ENCODE measurements around the gene PLXDC2. TPM values are rescaled to one million over a fixed set of nuclear protein-coding genes. Genes with fewer than 3 reads are reported as not detected.

Gene PLXDC2
- total and polyA plus RNA-seq, 4 donors: 11.8 to 99.6 (median 40.8) TPM

- Histone ChIP-seq H3K9me3 (ENCODE audit: control insufficient read depth in 4 of 4, insufficient read depth in 3 of 4, low read length in 3 of 4) (peaks cover 0 to 9% (median 0%) of the 10 kb centered on the region in 4 donors), H3K4me1 (ENCODE audit: control insufficient read depth in 5 of 5, insufficient read depth in 5 of 5, low read length in 5 of 5) (no peaks in the 10 kb centered on the region), H3K4me3 (no peak overlapping the region), H3K27me3 (ENCODE audit: control insufficient read depth in 3 of 3, insufficient read depth in 3 of 3, low read length in 2 of 3) (no peaks in the 10 kb centered on the region), H3K9ac (ENCODE audit: insufficient read depth in 1 of 2, low read length in 2 of 2) (no peak overlapping the region), H3K27ac (ENCODE audit: low read depth in 1 of 2, low read length in 1 of 2) (no peak overlapping the region), H3K36me3 (ENCODE audit: control insufficient read depth in 4 of 4, insufficient read depth in 4 of 4, low read length in 4 of 4) (peaks cover 0 to 26% (median 12%) of the 10 kb centered on the region in 4 donors)
- WGBS, 2 donors: 92 to 94% methylated on average over 2 of the region's 2 CpGs
- no peak for TF ChIP-seq CTCF (IDR thresholded peaks at IDR 0.05; ENCODE audit: control extremely low read depth, extremely low read depth)
- ATAC-seq (ENCODE audit: insufficient read depth, low FRiP score): no peak
- no peak for DNase-seq
Observed at GRCh38 chr10:20048161-20048560, 231.9 kb downstream of the PLXDC2 start.

- Histone ChIP-seq H3K27ac (ENCODE audit: low read depth in 1 of 2, low read length in 1 of 2) (no peak overlapping the region), H3K9me3 (ENCODE audit: control insufficient read depth in 4 of 4, insufficient read depth in 3 of 4, low read length in 3 of 4) (peaks cover 0 to 4% (median 2%) of the 10 kb centered on the region in 4 donors), H3K4me1 (ENCODE audit: control insufficient read depth in 5 of 5, insufficient read depth in 5 of 5, low read length in 5 of 5) (peaks cover 0 to 16% (median 0%) of the 10 kb centered on the region in 5 donors), H3K4me3 (no peak overlapping the region), H3K36me3 (ENCODE audit: control insufficient read depth in 4 of 4, insufficient read depth in 4 of 4, low read length in 4 of 4) (peaks cover 0 to 4% (median 0%) of the 10 kb centered on the region in 4 donors), H3K9ac (ENCODE audit: insufficient read depth in 1 of 2, low read length in 2 of 2) (peak overlapping the region in 1 of 2 donors; percentile 15), H3K27me3 (ENCODE audit: control insufficient read depth in 3 of 3, insufficient read depth in 3 of 3, low read length in 2 of 3) (no peaks in the 10 kb centered on the region)
- TF ChIP-seq CTCF (IDR thresholded peaks at IDR 0.05; ENCODE audit: control extremely low read depth, extremely low read depth): no peak
- ATAC-seq (ENCODE audit: insufficient read depth, low FRiP score): no peak
- WGBS, 2 donors: 58 to 75% methylated on average over 2 of the region's 2 CpGs
- DNase-seq: no peak
Observed at GRCh38 chr10:20058135-20058534, 241.9 kb downstream of the PLXDC2 start.

- no peak for ATAC-seq (ENCODE audit: insufficient read depth, low FRiP score)
Observed at GRCh38 chr10:20059084-20059835, 243.0 kb downstream of the PLXDC2 start.

More at GRCh38 chr10:20059084-20059835, 243.0 kb downstream of the PLXDC2 start:
- no peak for TF ChIP-seq CTCF (IDR thresholded peaks at IDR 0.05; ENCODE audit: control extremely low read depth, extremely low read depth)
- WGBS, 2 donors: 37 to 42% methylated on average over 3 of the region's 3 CpGs
- DNase-seq: peak in 2 of 3 donors; percentile 61 to 86
- no peaks in the 10 kb centered on the region for H3K27me3 ChIP-seq (ENCODE audit: control insufficient read depth in 3 of 3, insufficient read depth in 3 of 3, low read length in 2 of 3)
- peaks cover 0 to 16% (median 0%) of the 10 kb centered on the region in 5 donors for H3K4me1 ChIP-seq (ENCODE audit: control insufficient read depth in 5 of 5, insufficient read depth in 5 of 5, low read length in 5 of 5)
- H3K36me3 ChIP-seq (ENCODE audit: control insufficient read depth in 4 of 4, insufficient read depth in 4 of 4, low read length in 4 of 4): peaks cover 0 to 4% (median 0%) of the 10 kb centered on the region in 4 donors
- H3K27ac ChIP-seq (ENCODE audit: low read depth in 1 of 2, low read length in 1 of 2): no peak overlapping the region
- peaks cover 0 to 4% (median 2%) of the 10 kb centered on the region in 4 donors for H3K9me3 ChIP-seq (ENCODE audit: control insufficient read depth in 4 of 4, insufficient read depth in 3 of 4, low read length in 3 of 4)
- H3K9ac ChIP-seq (ENCODE audit: insufficient read depth in 1 of 2, low read length in 2 of 2): no peak overlapping the region
- H3K4me3 ChIP-seq: no peak overlapping the region

Data from lung (tissue), 12 donors.